Measurements from ENCODE around the gene TMEM120B.

DNA sequence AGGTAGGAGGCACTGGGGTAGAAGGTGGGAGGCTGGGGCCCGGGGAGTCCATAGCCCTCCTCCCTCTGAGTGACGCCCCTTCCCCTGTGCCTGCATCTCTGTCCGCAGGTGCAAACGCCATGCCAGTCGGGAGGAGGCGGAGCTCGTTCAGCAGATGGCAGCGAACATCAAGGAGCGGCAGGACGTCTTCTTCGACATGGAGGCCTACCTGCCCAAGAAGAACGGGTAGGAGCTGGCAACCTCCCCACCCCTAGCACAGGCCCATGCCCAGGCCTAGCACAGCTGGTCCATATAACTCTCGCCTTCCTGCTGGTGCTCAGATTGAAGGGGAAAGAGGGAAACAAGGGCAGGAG, 35.6 kb downstream of the TMEM120B start:
- TF ChIP-seq EZH2 (IDR thresholded peaks at IDR 0.05; ENCODE audit: insufficient read depth, poor library complexity, severe bottlenecking) (no peak), EZH2phosphoT487 (IDR thresholded peaks at IDR 0.05; ENCODE audit: insufficient read depth, low read depth) (no peak)
